ENCODE results near the gene SV2C.
"Not testable (repeated sequence)": the region's sequence is repeated elsewhere in the genome, so short reads cannot be mapped to it uniquely, and the experiment has no call there.

The SV2C gene

DNA sequence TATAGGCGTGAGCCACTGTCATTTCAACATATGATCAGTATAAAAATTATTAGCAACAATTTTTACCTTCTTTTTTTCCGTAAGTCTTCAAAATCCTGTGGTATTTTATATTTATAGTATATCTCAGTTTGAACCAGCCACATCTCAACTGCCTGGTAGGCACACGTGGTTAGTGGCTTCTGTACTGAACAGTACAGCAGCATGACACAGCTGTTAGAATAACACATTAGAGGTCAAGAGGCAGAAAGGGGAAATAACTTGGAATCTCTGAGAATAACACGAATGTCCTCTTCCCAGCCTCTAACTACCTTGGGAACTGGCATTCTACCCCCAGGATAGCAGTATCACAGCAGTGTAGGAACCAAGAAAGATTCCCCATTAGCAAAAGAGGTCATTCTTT lies 211.4 kb downstream of the SV2C start:
- DNase-seq (ENCODE audit: low read depth in 2 of 3, low spot score in 2 of 3) = no peak

GRCh38 chr5:76298852-76299251 lies 215.7 kb downstream of the SV2C start:
- no peak for DNase-seq (ENCODE audit: low read depth in 2 of 3, low spot score in 2 of 3)

GRCh38 chr5:76299592-76299991 lies 216.4 kb downstream of the SV2C start:
- no peak for DNase-seq (ENCODE audit: low read depth in 2 of 3, low spot score in 2 of 3)

DNA sequence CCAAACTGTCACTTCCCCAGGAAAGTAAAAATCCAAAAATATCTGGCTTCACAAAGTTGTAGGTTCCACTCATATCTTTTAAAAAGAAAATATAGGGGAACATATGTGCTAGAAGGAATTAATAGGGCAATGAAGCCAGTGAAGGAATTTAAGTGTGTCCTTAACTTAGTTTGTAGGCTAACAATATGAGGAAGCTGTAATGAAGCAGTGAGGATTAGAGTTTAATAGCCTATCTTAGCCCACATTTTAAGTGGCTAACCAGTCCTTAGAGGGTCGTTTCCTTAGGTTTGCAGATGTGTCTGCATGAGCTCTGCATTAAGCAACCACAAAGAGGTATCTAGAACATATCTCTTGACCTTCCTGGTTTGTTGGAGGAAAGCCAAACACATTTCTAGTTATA lies 218.7 kb downstream of the SV2C start:
- not testable (repeated sequence) for DNase-seq (ENCODE audit: low read depth in 2 of 3, low spot score in 2 of 3)

DNA sequence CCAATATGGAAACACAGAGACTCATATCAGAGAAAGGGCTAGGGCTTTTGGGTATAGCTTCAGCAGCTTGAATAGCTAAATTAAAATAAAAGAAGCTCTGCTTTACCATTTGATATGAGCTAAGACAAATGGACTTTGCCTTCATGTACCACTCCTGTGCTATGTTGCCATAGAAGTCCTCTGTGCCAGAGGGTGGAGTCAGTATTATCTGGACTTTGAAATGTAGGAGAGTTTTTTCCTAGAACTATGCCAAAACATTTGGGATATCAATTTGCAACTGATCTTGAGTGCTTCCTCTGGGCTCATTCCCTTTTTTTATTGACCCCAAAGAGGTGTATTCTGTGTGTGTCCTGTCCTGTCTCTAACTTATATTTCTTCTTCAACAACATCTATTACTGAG lies 219.5 kb downstream of the SV2C start:
- not testable (repeated sequence) for DNase-seq (ENCODE audit: low read depth in 2 of 3, low spot score in 2 of 3)

DNA sequence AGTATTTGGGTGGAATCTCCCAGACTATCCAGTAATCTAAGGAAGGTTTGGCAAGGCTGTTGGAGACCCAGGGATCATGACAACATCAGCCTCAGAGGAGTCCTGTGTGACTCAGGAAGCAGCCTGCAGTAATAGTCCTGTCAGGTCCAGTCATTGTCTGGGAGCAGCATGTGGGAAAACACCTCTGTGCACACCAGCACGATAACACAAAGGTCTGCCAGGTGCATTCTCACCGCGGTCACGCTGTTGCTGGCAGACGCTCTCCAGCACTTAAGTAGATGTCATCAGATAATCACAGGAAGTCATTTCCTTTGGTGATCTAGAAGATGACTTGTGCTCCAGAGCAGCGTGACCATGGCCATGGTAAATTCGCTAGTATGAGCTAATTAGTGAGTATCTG lies 220.7 kb downstream of the SV2C start:
- DNase-seq (ENCODE audit: low read depth in 2 of 3, low spot score in 2 of 3) = no peak

DNA sequence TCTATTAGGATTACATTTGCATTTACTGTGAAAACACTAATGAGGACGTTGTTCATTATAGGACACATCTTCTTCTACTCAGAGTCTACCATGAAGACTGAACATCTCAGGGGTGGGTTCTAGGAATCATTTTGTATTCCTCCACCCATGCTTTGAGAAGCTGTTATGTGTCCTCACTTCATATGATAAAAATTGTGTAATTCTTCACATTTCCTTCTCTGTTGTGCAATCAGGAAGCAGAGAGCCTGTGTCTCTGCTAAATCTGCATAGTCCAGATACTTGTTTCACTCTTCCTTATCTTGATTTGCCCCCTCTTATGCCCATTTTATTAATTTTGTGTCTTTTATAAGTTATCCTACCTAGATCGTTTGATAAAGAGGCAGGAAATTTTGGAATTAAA lies 222.1 kb downstream of the SV2C start:
- DNase-seq (ENCODE audit: low read depth in 2 of 3, low spot score in 2 of 3) = no peak

DNA sequence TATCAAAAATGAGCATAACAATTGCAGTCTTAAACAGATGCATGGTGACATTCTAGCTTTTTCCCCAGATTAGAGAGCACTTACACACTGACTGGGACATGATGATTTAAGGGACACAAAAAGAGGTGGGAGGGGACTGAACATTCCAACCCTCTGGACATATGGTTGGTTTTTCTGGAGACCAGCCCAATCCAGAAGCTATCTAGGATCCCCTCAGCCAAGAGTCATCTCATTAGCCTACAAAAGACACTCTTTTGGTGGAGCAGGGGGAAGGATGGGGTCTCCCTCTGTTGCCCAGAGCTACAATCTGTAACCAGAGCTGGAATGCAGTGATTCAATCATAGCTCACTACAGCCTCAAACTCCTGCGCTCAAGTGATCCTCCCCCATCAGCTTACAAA lies 222.6 kb downstream of the SV2C start:
- DNase-seq (ENCODE audit: low read depth in 2 of 3, low spot score in 2 of 3) = no peak

- no peak for DNase-seq (ENCODE audit: low read depth in 2 of 3, low spot score in 2 of 3)
These were observed 227.0 kb downstream of the SV2C start for GRCh38 chr5:76310208-76310607.

DNA sequence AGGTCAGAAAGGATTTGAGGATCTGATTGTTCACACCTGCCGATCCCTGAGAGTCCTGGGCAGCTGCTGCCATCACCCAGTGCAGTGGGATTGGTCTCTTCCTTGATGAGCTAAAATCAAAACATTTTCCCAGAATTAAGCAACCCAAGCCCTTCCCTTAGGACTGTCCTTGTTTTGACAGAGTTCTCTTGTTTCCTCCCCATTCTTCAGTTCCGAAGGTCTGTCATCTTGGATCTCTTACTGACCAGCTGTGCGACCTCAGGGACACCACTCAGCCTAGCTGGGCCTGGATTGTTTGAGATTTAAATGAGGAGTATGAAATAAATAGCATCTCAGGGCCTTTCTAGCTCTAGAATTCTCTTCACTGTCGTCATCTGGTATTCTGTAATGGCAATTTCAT lies 229.6 kb downstream of the SV2C start:
- no peak for DNase-seq (ENCODE audit: low read depth in 2 of 3, low spot score in 2 of 3)

DNA sequence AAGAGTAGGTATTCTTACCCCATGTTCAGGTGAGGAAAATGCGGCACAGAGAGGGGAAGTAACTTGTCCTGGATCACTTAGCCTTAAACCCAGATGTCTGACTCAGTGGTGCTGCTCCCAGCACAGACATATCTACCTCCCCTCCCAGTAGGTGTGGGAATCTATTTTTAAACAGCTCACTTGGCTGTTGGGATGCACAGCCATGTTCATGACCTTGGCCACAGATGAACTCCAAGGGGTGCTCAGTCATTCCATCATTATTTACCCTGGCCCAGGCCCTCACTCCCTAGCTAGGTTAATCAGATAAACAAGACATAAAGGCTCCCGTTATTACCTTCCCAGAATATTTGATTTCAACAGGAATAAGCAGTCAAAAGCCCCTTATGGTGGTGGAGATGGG lies 231.5 kb downstream of the SV2C start:
- DNase-seq (ENCODE audit: low read depth in 2 of 3, low spot score in 2 of 3) = no peak

- no peak for DNase-seq (ENCODE audit: low read depth in 2 of 3, low spot score in 2 of 3)
These were observed 236.5 kb downstream of the SV2C start for GRCh38 chr5:76319673-76320072.

GRCh38 chr5:76323494-76323893 lies 240.3 kb downstream of the SV2C start:
- DNase-seq (ENCODE audit: low read depth in 2 of 3, low spot score in 2 of 3) = not testable (repeated sequence)

DNA sequence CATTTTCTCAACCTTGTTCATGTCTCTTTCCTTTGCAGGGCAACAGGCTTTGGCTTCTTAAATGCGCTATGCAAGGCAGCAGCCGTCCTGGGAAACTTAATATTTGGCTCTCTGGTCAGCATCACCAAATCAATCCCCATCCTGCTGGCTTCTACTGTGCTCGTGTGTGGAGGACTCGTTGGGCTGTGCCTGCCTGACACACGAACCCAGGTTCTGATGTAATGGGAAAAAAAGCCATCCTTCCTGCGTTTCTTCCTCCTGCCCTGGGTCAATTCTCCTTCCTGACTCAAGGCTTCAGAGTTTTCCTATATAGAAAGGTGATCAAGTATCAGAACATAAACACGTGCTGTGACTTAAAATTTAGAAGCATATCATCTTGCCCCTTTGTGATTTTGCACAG lies 242.1 kb downstream of the SV2C start:
- DNase-seq (ENCODE audit: low read depth in 2 of 3, low spot score in 2 of 3) = no peak

DNA sequence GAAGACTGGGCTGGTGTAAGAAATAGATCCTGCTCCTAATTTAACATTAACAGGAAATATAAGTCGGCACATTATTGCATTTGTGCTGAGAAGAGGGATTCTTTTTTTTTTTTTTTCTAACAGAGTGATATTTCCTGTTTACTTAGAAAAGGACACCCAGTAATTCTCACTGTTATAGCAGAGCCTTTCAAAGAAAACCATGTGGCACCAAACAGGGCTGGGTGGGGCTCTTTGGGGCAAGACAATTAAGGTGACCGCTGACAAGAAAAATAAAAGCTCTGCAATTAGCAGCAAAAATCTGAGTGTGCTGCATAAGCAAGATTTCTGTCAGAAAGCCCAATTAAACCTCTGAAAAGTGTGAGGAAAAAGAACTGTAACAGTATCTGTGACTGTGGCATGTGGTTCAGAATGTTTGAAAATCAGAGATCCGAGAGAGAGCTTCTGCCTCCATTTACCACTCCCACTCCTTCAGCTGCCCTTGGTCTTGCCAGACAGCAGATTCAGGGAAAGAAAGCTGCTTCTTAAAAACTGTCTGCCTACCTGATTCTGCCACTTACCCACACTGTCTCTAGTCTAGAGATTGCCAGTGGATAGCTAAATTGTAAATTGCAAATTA lies 242.8 kb downstream of the SV2C start:
- no peak for DNase-seq (ENCODE audit: low read depth in 2 of 3, low spot score in 2 of 3)

DNA sequence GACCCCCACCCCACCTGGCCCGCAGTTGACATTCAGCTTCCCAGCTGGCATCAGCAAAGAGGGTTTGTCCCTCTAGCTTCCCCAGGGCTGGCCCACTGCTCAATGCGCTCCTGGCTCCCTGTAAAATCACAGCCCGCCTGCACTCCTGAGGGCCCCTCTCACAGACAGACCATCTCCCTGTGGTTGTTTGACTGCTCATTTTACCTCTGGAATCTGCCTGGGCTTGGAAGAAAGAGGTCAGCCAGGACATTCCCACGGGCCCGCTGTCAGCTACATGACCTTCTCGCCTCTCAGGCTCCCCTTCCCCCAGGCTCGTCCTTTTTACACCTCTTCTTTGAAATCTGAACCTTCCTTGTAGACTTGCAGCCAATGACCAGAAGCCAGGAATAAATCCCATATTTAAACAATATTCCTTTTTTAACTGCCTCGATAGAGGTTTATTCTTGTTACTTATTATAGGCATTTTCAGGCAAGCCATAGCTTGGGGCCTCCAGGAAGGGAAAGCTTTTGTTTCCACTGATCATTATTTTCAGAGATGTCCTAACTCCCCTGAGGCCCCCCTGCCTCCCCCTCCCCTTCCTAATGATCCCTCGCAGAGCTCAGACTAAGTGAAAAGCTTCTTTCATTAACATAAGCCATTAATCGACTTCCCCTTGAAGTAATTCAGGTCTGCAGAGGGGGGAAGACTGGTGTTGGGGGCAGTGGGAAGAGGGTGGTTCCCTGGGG lies 243.6 kb downstream of the SV2C start:
- DNase-seq (ENCODE audit: low read depth in 2 of 3, low spot score in 2 of 3) = no peak

- no peak for DNase-seq (ENCODE audit: low read depth in 2 of 3, low spot score in 2 of 3)
These were observed 246.2 kb downstream of the SV2C start for GRCh38 chr5:76329346-76329745.

GRCh38 chr5:76331126-76331525 lies 247.9 kb downstream of the SV2C start:
- no peak for DNase-seq (ENCODE audit: low read depth in 2 of 3, low spot score in 2 of 3)

- no peak for DNase-seq (ENCODE audit: low read depth in 2 of 3, low spot score in 2 of 3)
These were observed 248.9 kb downstream of the SV2C start for GRCh38 chr5:76332102-76332501.

- no peak for DNase-seq (ENCODE audit: low read depth in 2 of 3, low spot score in 2 of 3)
These were observed 249.5 kb downstream of the SV2C start for GRCh38 chr5:76332611-76333205.

GRCh38 chr5:76333571-76333970 lies 250.4 kb downstream of the SV2C start:
- DNase-seq (ENCODE audit: low read depth in 2 of 3, low spot score in 2 of 3) = no peak

- DNase-seq (ENCODE audit: low read depth in 2 of 3, low spot score in 2 of 3) = no peak
These were observed 251.4 kb downstream of the SV2C start for GRCh38 chr5:76334574-76334973.

DNA sequence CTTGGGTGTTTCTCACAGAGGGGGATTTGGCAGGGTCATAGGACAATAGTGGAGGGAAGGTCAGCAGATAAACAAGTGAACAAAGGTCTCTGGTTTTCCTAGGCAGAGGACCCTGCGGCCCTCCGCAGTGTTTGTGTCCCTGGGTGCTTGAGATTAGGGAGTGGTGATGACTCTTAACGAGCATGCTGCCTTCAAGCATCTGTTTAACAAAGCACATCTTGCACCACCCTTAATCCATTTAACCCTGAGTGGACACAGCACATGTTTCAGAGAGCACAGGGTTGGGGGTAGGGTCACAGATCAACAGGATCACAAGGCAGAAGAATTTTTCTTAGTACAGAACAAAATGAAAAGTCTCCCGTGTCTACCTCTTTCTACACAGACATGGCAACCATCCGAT lies 252.3 kb downstream of the SV2C start:
- not testable (repeated sequence) for DNase-seq (ENCODE audit: low read depth in 2 of 3, low spot score in 2 of 3)

Data from activated CD8-positive, alpha-beta memory T cell treated with anti-CD3 and anti-CD28 coated beads for 48 hours (primary cell).